B cell (primary cell): ENCODE data around the gene DDX27. TPM values are rescaled to one million over a fixed set of nuclear protein-coding genes. Genes with fewer than 3 reads are reported as not detected.

Experiments
- ATAC-seq: fragments of 200-7000 bp; cut with Tn5 transposase; one replicate; pipeline ENCODE4 v1.10.0; 2021; ENCODE audit warnings: low read depth, mild to moderate bottlenecking, moderate number of reproducible peaks, moderate library complexity
- CTCF ChIA-PET: fragments of 350-600 bp; sonication (Branson Sonifier 250); formaldehyde crosslinking; loops from one replicate; lab custom pipeline; 2021; ENCODE audit warnings: antibody characterized with exemption, inconsistent platforms; lab: Charles Lee
- POLR2A ChIA-PET: fragments of 350-600 bp; sonication (Branson Sonifier 250); formaldehyde crosslinking; loops from one replicate; lab custom pipeline; 2021; ENCODE audit warnings: antibody characterized with exemption; lab: Charles Lee
- DNase-seq: peaks from one replicate; pipeline ENCODE4 v3.0.0; 2013
- H2AFZ ChIP-seq: 2 replicates; pipeline ENCODE4 v1.6.1; 2012; ENCODE audit warnings: mild to moderate bottlenecking, low read depth, low read length; ENCODE audit not compliant: insufficient read depth, poor library complexity, severe bottlenecking
- H3K27ac ChIP-seq, 2 donors: 1 replicate in 1 of 2; 2 replicates in 1 of 2; pipeline ENCODE4 v1.5.1; 2012 to 2013; ENCODE audit warnings: low read length in 2 of 2, mild to moderate bottlenecking in 2 of 2, moderate library complexity in 1 of 2
- H3K27me3 ChIP-seq, 4 experiments: fragments of 200-600 bp in 1 of 4; sonication (generic) in 1 of 4; replicated peaks in 1 of 4; 1 replicate in 2 of 4; 2 replicates in 2 of 4; pipeline versions ENCODE4 v1.6.1 to v1.7.0; 2013 to 2016; ENCODE audit warnings: low read length in 3 of 4, mild to moderate bottlenecking in 2 of 4, mixed read lengths in 1 of 4, moderate library complexity in 1 of 4; ENCODE audit not compliant: insufficient read depth in 4 of 4, control insufficient read depth in 3 of 4; ENCODE audit errors: control extremely low read depth in 1 of 4
- H3K36me3 ChIP-seq, 2 experiments: replicated peaks in 1 of 2; 1 replicate in 1 of 2; 2 replicates in 1 of 2; pipeline versions ENCODE4 v1.6.1 to v1.7.1; 2013; ENCODE audit warnings: low read length in 1 of 2; ENCODE audit not compliant: insufficient read depth in 2 of 2, control insufficient read depth in 1 of 2; ENCODE audit errors: control extremely low read depth in 1 of 2, extremely low read depth in 1 of 2
- H3K4me1 ChIP-seq, 2 donors: fragments of 200-600 bp in 1 of 2; sonication (generic) in 1 of 2; 1 replicate in 1 of 2; 2 replicates in 1 of 2; pipeline versions ENCODE4 v1.5.1 to v1.6.1; 2013 to 2017; ENCODE audit warnings: low read length in 2 of 2; ENCODE audit not compliant: control insufficient read depth in 2 of 2, insufficient read depth in 2 of 2
- H3K4me2 ChIP-seq: replicated peaks from 2 replicates; pipeline ENCODE3; 2012; ENCODE audit warnings: mild to moderate bottlenecking, low read depth, low read length; ENCODE audit not compliant: poor library complexity, severe bottlenecking
- H3K4me3 ChIP-seq, 5 experiments: fragments of 200-600 bp in 1 of 5; sonication (generic) in 1 of 5; 1 replicate in 3 of 5; 2 replicates in 2 of 5; pipeline versions ENCODE4 v1.5.1 to v1.7.0; 2011 to 2016; ENCODE audit warnings: low read length in 4 of 5, mild to moderate bottlenecking in 4 of 5, low read depth in 2 of 5, control low read depth in 1 of 5, moderate library complexity in 1 of 5; ENCODE audit not compliant: insufficient read depth in 1 of 5; ENCODE audit errors: control extremely low read depth in 1 of 5, extremely low read depth in 1 of 5
- H3K79me2 ChIP-seq: fragments of 200-600 bp; sonication (generic); one replicate; pipeline ENCODE4 v1.6.0; 2016; ENCODE audit warnings: low read length; ENCODE audit not compliant: control insufficient read depth, insufficient read depth
- H3K9ac ChIP-seq: fragments of 200-600 bp; sonication (generic); 2 replicates; pipeline ENCODE4 v1.6.1; 2017; ENCODE audit warnings: mild to moderate bottlenecking, low read length, moderate library complexity
- H3K9me3 ChIP-seq, 3 donors: one replicate each; pipeline versions ENCODE4 v1.6.1 to v1.7.1; 2013; ENCODE audit warnings: low read length in 2 of 3; ENCODE audit not compliant: control insufficient read depth in 2 of 3, insufficient read depth in 1 of 3; ENCODE audit errors: control extremely low read depth in 1 of 3
- H4K20me1 ChIP-seq: 2 replicates; pipeline ENCODE4 v1.6.0; 2012; ENCODE audit warnings: mild to moderate bottlenecking, low read length; ENCODE audit not compliant: insufficient read depth, control insufficient read depth, poor library complexity, severe bottlenecking
- H3K27ac Mint-ChIP-seq: one replicate; pipeline ENCODE4 v1.8.0; 2021; ENCODE audit warnings: mixed read lengths
- H3K27me3 Mint-ChIP-seq: one replicate; pipeline ENCODE4 v1.8.0; 2021; ENCODE audit warnings: mixed read lengths
- H3K4me1 Mint-ChIP-seq: one replicate; pipeline ENCODE4 v1.8.0; 2021; ENCODE audit warnings: mixed read lengths
- H3K4me3 Mint-ChIP-seq: one replicate; pipeline ENCODE4 v1.8.0; 2021; ENCODE audit warnings: mixed read lengths
- H3K9me3 Mint-ChIP-seq: one replicate; pipeline ENCODE4 v1.8.0; 2022; ENCODE audit warnings: mixed read lengths; ENCODE audit not compliant: insufficient read depth
- CTCF ChIP-seq: fragments of 200-600 bp; IDR thresholded peaks from one replicate; pipeline ENCODE4 v1.8.0; 2022; ENCODE audit warnings: antibody characterized with exemption, mild to moderate bottlenecking
- EZH2 ChIP-seq: IDR thresholded peaks from 2 replicates; pipeline ENCODE4 v1.6.1; 2012; ENCODE audit warnings: borderline replicate concordance, low read depth, mild to moderate bottlenecking, moderate library complexity, low read length; ENCODE audit not compliant: insufficient read depth, poor library complexity, severe bottlenecking
- WGBS: methylation state at CpG from one replicate; pipeline ENCODE4 v1.1.5; 2013; ENCODE audit warnings: missing lambda C conversion rate; ENCODE audit not compliant: insufficient coverage; 5-methylcytosine and 5-hydroxymethylcytosine counted together
- intact Hi-C: fragments of 100-400 bp; cut with micrococcal nuclease; formaldehyde crosslinking; loops from one replicate; pipeline ENCODE4 v1.10.0; 2022
- polyA plus RNA-seq: library from polyadenylated mRNA; depleted of rRNA; stranded (reverse); fragments of >200 nt; gene quantifications from 2 replicates; pipeline ENCODE4 v1.2.3, GENCODE V29; 2012
- total RNA-seq, 2 donors: library from RNA; stranded (reverse); fragments of 120-200 nt in 1 of 2; gene quantifications; 1 replicate in 1 of 2; 2 replicates in 1 of 2; pipeline versions ENCODE4 v1.2.3 to v1.2.4, GENCODE V29; 2013 to 2022

The DDX27 gene
- total and polyA plus RNA-seq, 2 donors (not counting 1 experiment from before 2014, with no cell fraction given), result 55.0 to 74.6 TPM

DNA sequence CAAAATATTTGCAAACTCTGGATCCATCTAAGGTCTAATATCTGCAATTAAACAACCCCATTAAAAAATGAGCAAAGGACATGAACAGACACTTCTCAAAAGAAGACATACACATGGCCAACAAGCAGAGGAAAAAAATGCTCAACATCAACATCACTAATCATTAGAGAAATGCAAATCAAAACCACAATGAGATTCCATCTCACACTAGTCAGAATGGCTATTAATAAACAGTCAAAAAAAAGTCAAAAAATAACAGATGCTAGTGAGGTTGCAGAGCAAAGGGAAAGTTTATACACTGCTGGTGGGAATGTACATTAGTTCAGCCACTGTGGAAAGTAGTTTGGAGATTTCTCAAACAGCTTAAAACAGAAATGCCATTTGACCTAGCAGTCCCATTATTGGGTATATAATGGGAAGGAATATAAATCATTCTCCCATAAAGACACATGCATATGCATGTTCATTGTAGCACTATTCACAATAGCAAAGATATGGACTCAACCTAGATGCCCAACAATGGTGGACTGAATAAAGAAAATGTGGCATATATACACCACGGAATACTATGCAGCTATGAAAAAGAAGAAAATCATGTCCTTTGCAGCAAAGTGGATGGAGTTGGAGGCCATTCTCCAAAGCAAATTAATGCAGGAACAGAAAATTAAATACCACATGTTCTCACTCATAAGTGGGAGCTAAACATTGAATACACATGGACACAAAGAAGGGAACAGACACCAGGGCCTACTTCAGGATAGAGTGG is 49.6 kb downstream of the DDX27 start:
- Histone ChIP-seq H3K9ac (no peak overlapping the region), H3K36me3 (peaks cover 18 to 63% of the 10 kb centered on the region in 2 experiments), H3K4me3 (peak overlapping the region in 1 of 5 experiments; percentile 31), H3K4me2 (peak overlapping the region; percentile 32), H4K20me1 (peaks cover 29% of the 10 kb centered on the region), H3K27ac (no peak overlapping the region), H3K79me2 (peaks cover 82% of the 10 kb centered on the region), H3K4me1 (peaks cover 29 to 46% of the 10 kb centered on the region in 2 donors), H3K9me3 (peaks cover 0 to 4% (median 1%) of the 10 kb centered on the region in 3 donors), H2AFZ (no peak overlapping the region), H3K27me3 (no peaks in the 10 kb centered on the region)
- POLR2A ChIA-PET, result no interaction called here
- ATAC-seq (peak; percentile 42), DNase-seq (no peak)
- H3K4me3 Mint-ChIP-seq, result peak overlapping the region; percentile 80
- intact Hi-C loops, result no loop called here
- H3K4me1 Mint-ChIP-seq, result peaks cover 56% of the 10 kb centered on the region
- H3K27ac Mint-ChIP-seq, result peak overlapping the region; percentile 83
- H3K27me3 Mint-ChIP-seq, result no peaks in the 10 kb centered on the region
- H3K9me3 Mint-ChIP-seq, result peaks cover 9% of the 10 kb centered on the region
- no CpG with 5 or more reads among the region's 1 CpG for WGBS
- CTCF ChIA-PET, result interaction anchor here (1.2 to 2.3 kb wide), 3 partner anchors 11 to 22 kb away, joined by 3 to 6 read pairs (median 4); no protein-coding TSS in a partner anchor
- TF ChIP-seq EZH2 (no peak), CTCF (no peak)

- Histone ChIP-seq H3K36me3 (peaks cover 12 to 54% of the 10 kb centered on the region in 2 experiments), H3K9ac (no peak overlapping the region), H2AFZ (no peak overlapping the region), H3K27ac (no peak overlapping the region), H3K4me2 (peak overlapping the region; percentile 0), H3K9me3 (peaks cover 0 to 4% (median 1%) of the 10 kb centered on the region in 3 donors), H3K27me3 (no peaks in the 10 kb centered on the region), H3K4me1 (peaks cover 29 to 46% of the 10 kb centered on the region in 2 donors), H3K79me2 (peaks cover 78% of the 10 kb centered on the region), H4K20me1 (peaks cover 25% of the 10 kb centered on the region), H3K4me3 (no peak overlapping the region)
- peaks cover 56% of the 10 kb centered on the region for H3K4me1 Mint-ChIP-seq
- TF ChIP-seq EZH2 (no peak), CTCF (no peak)
- H3K4me3 Mint-ChIP-seq, result peak overlapping the region; percentile 23
- no peaks in the 10 kb centered on the region for H3K27me3 Mint-ChIP-seq
- peak overlapping the region; percentile 6 for H3K27ac Mint-ChIP-seq
- 86% methylated on average over 7 of the region's 7 CpGs for WGBS
- CTCF ChIA-PET, result no interaction called here
- POLR2A ChIA-PET, result no interaction called here
- DNase-seq, result no peak
- peaks cover 9% of the 10 kb centered on the region for H3K9me3 Mint-ChIP-seq
- intact Hi-C loops, result no loop called here
- ATAC-seq, result no peak
Measured at GRCh38 chr20:49270177-49270576, 51.0 kb downstream of the DDX27 start.
